HG03025 (cell line): Measurements from ENCODE around the gene DCX.

Experiments
- ATAC-seq: cut with Tn5 transposase; IDR thresholded peaks from one replicate; pipeline ENCODE4 v1.9.1; 2021; ENCODE audit warnings: mild to moderate bottlenecking, moderate library complexity; ENCODE audit not compliant: unreplicated experiment, low FRiP score

Gene DCX

DNA sequence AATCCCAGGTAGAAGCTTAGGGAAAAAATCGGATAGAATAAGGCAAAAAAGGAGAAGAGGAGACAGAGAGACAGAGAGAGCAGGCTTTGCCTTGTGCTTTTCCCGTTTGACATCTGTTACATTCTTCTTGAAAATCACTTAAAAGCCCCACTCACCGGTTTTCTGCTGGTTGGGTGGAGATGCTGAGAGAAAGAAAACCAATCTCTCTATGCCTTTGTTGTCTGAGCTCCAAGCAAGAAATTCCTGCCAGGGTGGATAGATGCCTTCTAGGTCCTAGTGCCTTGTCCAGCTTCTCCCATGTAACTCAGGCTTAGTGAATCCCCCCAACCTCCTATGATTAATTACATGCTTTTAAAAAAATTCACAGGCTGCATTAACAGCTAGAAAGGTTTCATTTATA, at the start of gene DCX:
Gene DCX, minus strand, starts transcription at position 210 of the 400 bp plus-strand sequence. CDS start 1,794 bp downstream, outside the sequence.
- no peak for ATAC-seq

GRCh38 chrX:111460607-111461006, 48.6 kb upstream of the DCX start:
- no peak for ATAC-seq

- ATAC-seq = peak; percentile 61
Observed at GRCh38 chrX:111447298-111447697, 35.3 kb upstream of the DCX start.

DNA sequence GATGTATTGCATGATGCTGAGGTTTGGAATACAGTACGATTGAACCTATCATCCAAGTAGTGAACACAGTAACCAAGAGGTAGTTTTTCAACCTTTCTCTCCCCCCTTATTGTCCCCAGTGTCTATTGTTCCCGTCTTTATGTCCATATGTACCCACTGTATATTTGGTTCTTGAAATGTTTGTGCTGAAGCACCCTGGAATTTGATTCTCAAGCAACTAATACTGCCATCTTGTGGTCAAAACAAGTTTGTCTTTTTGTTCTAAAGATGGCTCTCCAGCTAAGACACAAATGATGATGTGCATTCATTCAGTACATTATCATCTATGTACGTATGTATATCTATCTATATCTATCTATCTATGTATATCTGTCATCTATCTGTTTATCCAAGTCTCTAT, 33.5 kb upstream of the DCX start:
- ATAC-seq = no peak

- ATAC-seq = no peak
Observed at GRCh38 chrX:111444881-111445280, 32.9 kb upstream of the DCX start.

- ATAC-seq = no peak
Observed at GRCh38 chrX:111443946-111444345, 32.0 kb upstream of the DCX start.

DNA sequence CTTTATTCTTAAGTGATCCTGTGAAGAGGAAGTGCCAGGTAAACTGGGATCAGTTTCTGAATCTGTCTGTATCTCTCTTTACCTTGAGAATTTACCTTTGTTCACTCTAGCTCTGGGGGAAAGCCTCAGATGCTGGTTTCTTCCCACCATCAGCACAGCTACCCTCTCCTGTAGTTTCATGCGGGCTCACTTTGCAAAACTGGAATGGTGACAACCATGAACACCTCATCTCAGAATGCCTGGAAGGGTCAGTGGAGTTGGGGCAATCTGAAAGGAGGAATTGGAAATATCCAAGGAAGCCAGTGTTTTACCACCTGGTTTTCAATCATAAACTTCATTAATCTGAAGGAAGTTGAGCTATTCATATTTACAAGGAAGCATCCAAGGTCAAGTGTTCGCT, 30.8 kb upstream of the DCX start:
- ATAC-seq = no peak

GRCh38 chrX:111435469-111435868, 23.5 kb upstream of the DCX start:
- no peak for ATAC-seq

DNA sequence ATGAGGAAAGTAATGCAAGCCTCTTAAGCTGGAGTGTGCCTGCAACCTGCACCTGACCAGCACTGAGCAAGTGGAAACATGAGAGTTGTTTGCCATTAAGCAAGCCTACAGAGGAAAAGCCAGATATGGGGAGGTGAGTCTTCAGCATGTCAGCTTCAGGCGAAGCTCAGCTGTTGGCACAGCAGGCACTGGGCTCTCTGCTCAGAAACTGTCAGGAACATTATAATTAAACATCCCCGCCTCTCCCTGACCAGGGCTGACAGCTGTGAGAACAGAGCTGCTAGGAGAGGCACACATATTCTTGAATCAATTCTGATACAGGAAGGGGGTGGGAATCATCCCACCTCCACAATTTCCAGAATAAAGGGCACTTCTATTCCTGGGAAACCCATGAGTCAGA, 19.0 kb upstream of the DCX start:
- ATAC-seq = no peak

DNA sequence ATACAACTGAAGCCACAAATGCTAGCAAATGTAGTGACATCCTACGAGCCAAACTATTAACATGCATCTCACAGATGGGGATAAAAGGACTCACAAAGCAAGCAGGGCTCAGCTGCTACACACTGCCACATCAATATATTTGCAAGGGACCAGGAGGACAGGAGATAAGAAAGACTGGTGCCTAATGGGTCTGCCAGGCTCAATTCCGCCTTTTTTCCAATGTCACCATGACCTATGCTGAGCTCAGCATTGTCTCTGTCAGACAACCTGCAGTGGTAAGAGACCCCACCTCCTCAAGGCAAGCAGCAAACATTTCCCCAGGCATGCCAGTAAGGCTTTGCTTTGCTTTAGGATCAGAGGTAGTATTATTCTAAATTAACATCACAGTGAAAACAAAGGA, 435 bp downstream of the DCX start:
- ATAC-seq = no peak

DNA sequence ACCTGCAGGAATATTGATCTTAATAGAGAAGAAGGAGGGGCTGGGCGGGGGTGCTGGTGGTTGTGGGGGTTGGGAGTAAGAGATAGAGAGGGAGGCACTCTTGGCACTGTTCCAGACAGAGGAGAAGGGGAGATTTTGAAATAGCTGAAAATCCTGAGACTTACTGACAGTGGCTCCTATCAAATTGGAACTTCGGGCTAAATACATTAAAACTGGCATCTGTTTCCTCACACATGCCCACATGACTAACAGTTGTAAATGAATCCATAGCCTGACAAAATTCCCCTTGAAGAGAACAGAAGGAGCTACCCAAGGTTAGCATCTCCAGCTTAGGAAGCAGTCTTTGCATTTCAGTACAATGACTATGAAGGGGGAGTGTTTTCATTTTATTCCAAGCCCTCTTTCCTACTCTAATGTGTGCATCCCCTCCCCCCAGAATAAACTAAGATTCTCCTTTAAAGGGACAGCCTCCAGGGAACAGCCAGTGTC, 1.4 kb downstream of the DCX start:
- no peak for ATAC-seq

DNA sequence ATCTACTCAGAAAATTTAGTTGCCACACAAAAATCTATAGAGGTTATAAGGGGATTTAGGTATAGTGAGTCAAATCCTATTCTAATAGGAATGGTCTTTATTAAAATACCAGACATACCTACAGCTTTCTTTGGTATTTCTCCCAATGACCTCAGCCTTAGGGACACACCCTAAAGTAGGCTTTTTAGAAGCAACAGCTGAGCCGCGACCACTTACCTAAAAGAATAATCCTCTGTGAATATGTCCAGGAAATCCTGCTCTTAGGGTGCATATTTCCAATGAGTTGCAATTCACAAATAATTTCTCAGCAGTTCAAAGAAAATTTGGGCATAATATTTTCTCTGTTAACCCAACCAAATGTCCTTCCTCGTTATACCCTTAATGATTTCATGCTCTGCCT, 2.7 kb downstream of the DCX start:
- no peak for ATAC-seq

GRCh38 chrX:111407948-111408347, 4.0 kb downstream of the DCX start:
- ATAC-seq = no peak

GRCh38 chrX:111402344-111402743, 9.6 kb downstream of the DCX start:
- ATAC-seq = no peak

GRCh38 chrX:111395149-111395548, 16.8 kb downstream of the DCX start:
- ATAC-seq = no peak

DNA sequence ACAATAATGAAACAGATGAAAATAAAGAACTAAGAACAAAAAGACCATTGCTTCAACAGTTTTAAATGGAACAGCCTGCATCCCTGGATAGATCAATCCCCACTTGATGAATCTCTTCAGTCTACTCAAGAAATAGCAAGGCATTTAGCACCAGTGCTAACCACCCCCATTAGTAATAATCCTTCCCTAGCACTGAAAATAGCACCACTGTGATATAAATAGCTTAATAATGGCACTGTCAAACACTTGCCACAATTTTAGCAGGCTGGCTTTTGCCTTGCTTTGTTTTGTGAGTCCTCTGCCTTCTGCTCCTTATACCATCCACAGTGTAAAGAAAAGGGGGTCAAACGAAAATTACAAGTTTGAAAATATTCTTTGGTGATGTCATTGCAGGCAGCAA, 17.4 kb downstream of the DCX start:
- ATAC-seq = no peak

DNA sequence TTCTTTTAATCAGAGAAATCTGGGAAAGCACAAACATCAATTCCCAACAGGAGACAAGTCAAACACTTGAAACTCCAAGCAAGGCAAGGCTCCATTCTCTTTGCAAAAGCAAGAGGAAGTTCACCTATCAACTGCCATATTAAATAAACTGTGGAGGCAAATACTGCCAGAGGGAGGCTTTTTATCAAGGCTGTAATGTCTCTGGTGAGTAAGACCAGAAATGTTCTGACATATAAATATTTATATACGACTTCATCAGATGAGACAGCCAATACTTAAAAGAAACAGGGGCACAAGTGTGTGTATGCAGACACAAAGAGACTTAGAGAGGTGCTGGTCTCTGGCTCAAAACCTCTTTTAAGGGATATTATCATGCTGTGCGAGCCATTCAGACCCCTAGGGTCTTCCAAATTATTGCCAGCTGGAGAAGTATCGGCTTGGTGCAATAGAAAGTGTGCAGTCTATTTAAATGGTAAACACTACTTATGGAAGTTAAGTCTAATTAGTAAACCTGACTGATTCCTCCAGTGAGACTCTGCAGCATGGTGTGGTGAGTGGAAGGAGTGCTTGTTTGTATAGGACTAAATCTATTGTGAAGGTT, 24.4 kb downstream of the DCX start:
- no peak for ATAC-seq

DNA sequence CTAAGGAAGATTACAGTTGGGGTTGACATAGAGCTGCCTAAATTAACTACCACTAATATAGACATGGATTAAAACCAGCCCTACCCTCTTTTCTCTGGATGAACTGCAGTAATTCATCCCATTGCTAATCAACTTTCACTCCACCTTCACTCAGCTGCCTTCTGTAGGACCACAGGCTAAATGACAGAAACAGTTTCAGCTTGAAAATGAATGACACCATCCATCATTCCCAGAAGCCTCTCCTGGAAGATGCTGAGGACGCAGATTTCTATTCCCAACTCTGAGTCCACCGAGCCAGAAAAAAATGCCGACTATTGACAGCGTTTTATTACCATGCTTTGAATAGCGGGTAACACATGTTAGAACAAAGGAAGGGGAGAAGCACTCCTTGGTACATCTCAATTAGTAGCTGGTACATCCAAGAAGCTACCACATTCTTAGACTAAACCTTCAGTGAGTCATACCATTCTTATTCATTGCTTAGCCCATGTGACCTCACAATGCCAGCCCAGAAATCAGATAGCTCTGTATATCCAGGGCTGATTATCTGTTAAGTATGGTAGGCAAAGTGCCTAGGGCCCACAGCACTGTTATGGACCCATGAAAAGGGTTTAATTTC, 25.3 kb downstream of the DCX start:
- ATAC-seq = no peak

DNA sequence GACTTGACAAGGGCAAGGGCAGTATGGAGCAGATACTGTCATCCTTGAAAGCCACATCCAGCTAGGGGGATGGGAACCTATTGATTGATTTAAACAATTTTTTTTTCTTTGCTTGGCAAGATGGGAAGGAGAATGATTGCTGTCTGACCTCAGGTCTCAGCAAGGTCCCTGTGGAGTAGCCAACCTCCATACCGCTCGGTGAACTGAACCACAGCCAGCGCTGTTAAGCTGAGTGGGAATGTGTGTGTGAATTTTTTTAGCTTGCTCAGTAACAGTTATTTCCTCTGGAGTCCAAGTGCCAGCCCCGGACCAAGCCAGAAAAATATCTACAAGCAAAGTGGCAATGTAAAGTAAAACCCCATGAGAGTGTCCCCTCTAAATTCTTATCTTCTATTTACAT, 25.9 kb downstream of the DCX start:
- ATAC-seq = no peak

- no peak for ATAC-seq
Observed at GRCh38 chrX:111382277-111382676, 29.7 kb downstream of the DCX start.

- no peak for ATAC-seq
Observed at GRCh38 chrX:111376897-111377578, 35.0 kb downstream of the DCX start.

- ATAC-seq = no peak
Observed at GRCh38 chrX:111376486-111376885, 35.5 kb downstream of the DCX start.
